Pons (tissue), 1 donor: Measurements from ENCODE around the gene HIVEP3.

Experiments
- DNase-seq: peaks from one replicate; pipeline ENCODE4 v3.0.0-alpha.2; 2016; ENCODE audit warnings: low spot score

HIVEP3 gene

DNA sequence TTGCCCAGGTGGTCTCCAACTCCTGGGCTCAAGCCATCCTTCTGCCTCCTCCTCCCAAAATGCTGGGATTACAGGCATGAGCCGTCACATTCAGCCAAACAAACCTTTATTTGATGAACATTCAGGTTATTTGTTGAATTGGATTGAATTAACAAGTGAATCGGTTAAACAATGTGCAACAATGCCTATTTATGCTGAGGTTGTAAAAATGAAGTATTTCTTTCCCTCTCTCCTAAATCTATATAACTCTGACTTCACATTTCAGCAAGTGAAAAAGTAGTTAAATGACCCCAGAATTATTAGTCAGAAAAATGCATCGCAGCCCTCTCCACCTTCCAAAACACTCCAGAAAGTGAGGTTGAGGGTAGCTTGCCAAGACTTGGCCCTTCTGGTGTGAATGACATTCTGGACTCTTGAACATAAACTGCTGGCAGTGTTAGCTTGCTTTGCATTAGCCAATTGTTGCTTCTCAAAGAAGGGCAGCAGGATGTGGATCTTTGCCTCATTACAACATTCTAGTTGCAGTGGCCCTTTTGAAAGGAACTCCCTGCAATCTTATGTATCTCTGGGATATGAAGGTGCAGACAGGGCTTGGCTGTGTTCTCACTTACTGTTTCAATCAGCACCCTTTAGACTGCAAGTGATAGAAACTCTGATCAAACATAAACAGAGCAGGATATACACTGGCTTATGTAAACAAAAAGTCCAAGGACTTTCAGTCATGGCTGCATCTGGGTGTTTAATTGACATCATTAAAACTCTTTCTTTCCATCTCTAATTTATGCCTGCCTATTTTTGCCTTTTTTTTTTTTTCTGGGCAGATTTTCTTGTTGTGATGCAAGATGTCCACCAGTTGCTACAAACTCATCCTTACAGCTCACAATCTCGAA lies 456.7 kb downstream of the HIVEP3 start:
- no peak for DNase-seq

DNA sequence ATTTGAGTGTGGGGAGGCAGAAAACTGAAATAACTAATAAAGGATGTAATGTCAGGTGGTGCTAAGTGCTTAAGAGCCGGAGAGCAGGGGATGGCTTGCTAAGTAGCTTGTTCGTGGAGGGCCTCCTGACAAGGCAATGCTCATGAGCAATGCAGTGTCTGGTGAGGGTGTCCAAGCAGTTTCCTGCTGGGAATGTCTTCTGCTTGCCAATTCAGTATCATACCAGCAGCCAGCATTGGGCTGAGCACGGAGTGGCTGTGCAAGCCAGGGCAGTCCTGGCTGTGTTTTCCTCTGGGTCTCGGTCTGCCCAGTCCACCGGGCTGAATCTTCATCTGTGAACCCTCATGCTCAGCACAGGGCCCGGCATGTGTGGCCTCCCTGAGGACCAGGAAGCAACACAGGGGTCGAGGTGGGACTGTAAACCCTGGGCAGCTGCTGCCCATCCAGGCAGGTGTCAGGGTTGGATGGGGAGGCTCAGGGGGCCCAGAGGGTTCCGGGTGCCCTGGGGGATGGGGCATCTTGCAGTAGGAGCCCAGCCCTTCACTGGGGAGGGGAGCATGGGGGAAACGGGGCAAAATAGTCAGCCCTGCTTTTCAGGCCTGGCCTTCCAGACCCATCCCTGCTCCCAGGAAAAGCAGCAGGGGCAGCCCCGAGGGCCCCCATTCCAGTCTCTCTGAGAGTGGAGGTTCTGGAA lies 461.7 kb downstream of the HIVEP3 start:
- DNase-seq, result no peak
